T-cell (primary cell): ENCODE data around the gene WASHC2A. TPM values are rescaled to one million over a fixed set of nuclear protein-coding genes. Genes with fewer than 3 reads are reported as not detected.
"Not testable (repeated sequence)": the region's sequence is repeated elsewhere in the genome, so short reads cannot be mapped to it uniquely, and the experiment has no call there.

Experiments
- ATAC-seq, 4 experiments: fragments of 200-7000 bp in 3 of 4; fragments of 150-1000 bp in 1 of 4; cut with Tn5 transposase; replicated peaks in 1 of 4; 1 replicate in 3 of 4; 2 replicates in 1 of 4; pipeline ENCODE4 v1.10.0; 2021; ENCODE audit warnings: moderate library complexity in 3 of 4, mild to moderate bottlenecking in 2 of 4, moderate number of reproducible peaks in 1 of 4
- CTCF ChIA-PET, 2 donors: fragments of 300-600 bp; sonication (Branson Sonifier 250); formaldehyde crosslinking; loops; one replicate each; lab custom pipeline; 2022; ENCODE audit warnings: antibody characterized with exemption in 2 of 2; lab: Charles Lee
- POLR2A ChIA-PET, 2 donors: fragments of 300-600 bp; sonication (Branson Sonifier 250); formaldehyde crosslinking; loops; one replicate each; lab custom pipeline; 2022; ENCODE audit warnings: antibody characterized with exemption in 2 of 2; lab: Charles Lee
- DNase-seq, 35 experiments: peaks; one replicate each; pipeline versions ENCODE4 v3.0.0 to v3.0.0-alpha.2; 2013 to 2023
- H3K27ac ChIP-seq: one replicate; pipeline ENCODE4 v1.5.1; 2013; ENCODE audit warnings: low read length
- H3K27me3 ChIP-seq, 2 experiments: replicated peaks in 1 of 2; 1 replicate in 1 of 2; 2 replicates in 1 of 2; pipeline versions ENCODE4 v1.6.1 to v1.7.0; 2013; ENCODE audit warnings: low read length in 1 of 2, mixed read lengths in 1 of 2; ENCODE audit not compliant: control insufficient read depth in 2 of 2, insufficient read depth in 2 of 2; ENCODE audit errors: extremely low read depth in 1 of 2
- H3K36me3 ChIP-seq, 2 donors: 1 replicate in 1 of 2; 2 replicates in 1 of 2; pipeline versions ENCODE4 v1.6.1 to v1.7.0; 2013; ENCODE audit warnings: low read length in 1 of 2; ENCODE audit not compliant: control insufficient read depth in 2 of 2, insufficient read depth in 1 of 2; ENCODE audit errors: extremely low read depth in 1 of 2
- H3K4me1 ChIP-seq, 2 experiments: 1 replicate in 1 of 2; 2 replicates in 1 of 2; pipeline versions ENCODE4 v1.6.1 to v1.7.0; 2013; ENCODE audit warnings: low read length in 2 of 2, mixed read lengths in 1 of 2; ENCODE audit not compliant: insufficient read depth in 2 of 2, control insufficient read depth in 1 of 2; ENCODE audit errors: extremely low read depth in 1 of 2
- H3K4me3 ChIP-seq, 2 donors: 1 replicate in 1 of 2; 2 replicates in 1 of 2; pipeline versions ENCODE4 v1.5.1 to v1.7.0; 2013; ENCODE audit warnings: mild to moderate bottlenecking in 2 of 2, low read length in 1 of 2, moderate library complexity in 1 of 2; ENCODE audit not compliant: control insufficient read depth in 1 of 2; ENCODE audit errors: extremely low read depth in 1 of 2
- H3K9me3 ChIP-seq: 2 replicates; pipeline ENCODE4 v1.7.0; 2013
- H3K27ac Mint-ChIP-seq, 2 donors: one replicate each; pipeline ENCODE4 v1.8.0; 2020 to 2021; ENCODE audit warnings: mild to moderate bottlenecking in 2 of 2, mixed read lengths in 2 of 2
- H3K27me3 Mint-ChIP-seq, 2 donors: one replicate each; pipeline ENCODE4 v1.8.0; 2021 to 2022; ENCODE audit warnings: mixed read lengths in 2 of 2
- H3K36me3 Mint-ChIP-seq: one replicate; pipeline ENCODE4 v1.8.0; 2021; ENCODE audit warnings: mixed read lengths
- H3K4me1 Mint-ChIP-seq, 3 donors: one replicate each; pipeline ENCODE4 v1.8.0; 2020 to 2022; ENCODE audit warnings: mixed read lengths in 3 of 3, mild to moderate bottlenecking in 1 of 3
- H3K4me3 Mint-ChIP-seq, 3 donors: one replicate each; pipeline ENCODE4 v1.8.0; 2020 to 2022; ENCODE audit warnings: mild to moderate bottlenecking in 3 of 3, mixed read lengths in 3 of 3, moderate library complexity in 3 of 3
- H3K9me3 Mint-ChIP-seq, 3 donors: one replicate each; pipeline ENCODE4 v1.8.0; 2020 to 2022; ENCODE audit warnings: mixed read lengths in 3 of 3
- WGBS: methylation state at CpG from one replicate; pipeline ENCODE4 v1.1.5; 2013; ENCODE audit warnings: missing lambda C conversion rate; ENCODE audit not compliant: insufficient coverage; 5-methylcytosine and 5-hydroxymethylcytosine counted together
- total RNA-seq, 35 experiments: library from RNA in 6 of 35; stranded (reverse) in 6 of 35; fragments of 120-200 nt in 1 of 35; gene quantifications; one replicate each; pipeline versions ENCODE4 v1.2.1 to v1.2.4 and lab custom pipeline; 2013 to 2026

Gene WASHC2A
- total RNA-seq, 5 donors from 2014 or later (not counting 1 experiment from before 2014, with no cell fraction given), result 46.2 to 62.6 (median 55.3) TPM

DNA sequence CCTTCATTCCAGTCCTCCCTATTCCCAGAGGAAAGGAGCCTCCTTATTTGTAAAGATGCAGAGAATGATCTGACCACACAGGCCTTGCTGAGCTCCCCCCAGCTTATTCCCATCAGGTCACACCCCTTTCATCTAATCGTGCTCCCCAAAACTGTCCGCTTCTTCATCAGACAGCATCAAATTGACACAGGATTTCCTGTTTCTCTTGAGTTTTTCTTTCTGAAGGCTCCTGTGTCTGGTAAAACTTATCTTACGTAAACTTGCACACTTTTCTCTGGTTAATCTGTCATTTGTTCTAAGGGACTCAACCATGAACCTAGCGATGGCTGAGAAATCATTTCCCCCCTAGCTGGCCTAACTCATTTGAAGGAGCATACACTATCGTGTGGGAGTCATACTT is 20.2 kb upstream of the WASHC2A start:
- H3K4me3 ChIP-seq, H3K9me3 ChIP-seq, DNase-seq, H3K27me3 ChIP-seq, POLR2A ChIA-PET, H3K36me3 ChIP-seq, H3K4me1 ChIP-seq, CTCF ChIA-PET, H3K36me3 Mint-ChIP-seq, H3K9me3 Mint-ChIP-seq, H3K4me3 Mint-ChIP-seq, H3K27me3 Mint-ChIP-seq, H3K27ac ChIP-seq: not testable (repeated sequence)
- WGBS, result no CpG with 5 or more reads among the region's 5 CpGs
- ATAC-seq, result peak in 1 of 4 experiments; percentile 52
- H3K27ac Mint-ChIP-seq, result peak overlapping the region in 1 of 2 donors; percentile 83
- H3K4me1 Mint-ChIP-seq, result peaks cover 0 to 11% (median 2%) of the 10 kb centered on the region in 3 donors

- H3K9me3 ChIP-seq, H3K27ac Mint-ChIP-seq, H3K36me3 Mint-ChIP-seq, H3K4me1 ChIP-seq, H3K4me3 ChIP-seq, H3K27me3 ChIP-seq, ATAC-seq, H3K27me3 Mint-ChIP-seq, H3K4me3 Mint-ChIP-seq, H3K9me3 Mint-ChIP-seq, DNase-seq, H3K36me3 ChIP-seq, H3K27ac ChIP-seq, POLR2A ChIA-PET: not testable (repeated sequence)
- 100% methylated on average over 1 of the region's 3 CpGs for WGBS
- CTCF ChIA-PET, result interaction anchor here in 1 of 2 donors (0.7 kb wide), 1 partner anchor 10 kb away, joined by 3 read pairs; no protein-coding TSS in a partner anchor
- H3K4me1 Mint-ChIP-seq, result peaks cover 0 to 11% (median 2%) of the 10 kb centered on the region in 3 donors
Measured at GRCh38 chr10:50051995-50052660, 15.6 kb upstream of the WASHC2A start.

GRCh38 chr10:50052778-50053376 is 14.9 kb upstream of the WASHC2A start:
- H3K4me3 ChIP-seq, H3K36me3 ChIP-seq, H3K27me3 ChIP-seq, H3K4me3 Mint-ChIP-seq, POLR2A ChIA-PET, H3K4me1 Mint-ChIP-seq, H3K27ac ChIP-seq, H3K9me3 ChIP-seq, CTCF ChIA-PET, H3K27ac Mint-ChIP-seq, ATAC-seq, H3K36me3 Mint-ChIP-seq, H3K9me3 Mint-ChIP-seq, H3K4me1 ChIP-seq, DNase-seq, H3K27me3 Mint-ChIP-seq: not testable (repeated sequence)
- 100% methylated on average over 1 of the region's 6 CpGs for WGBS

- H3K9me3 ChIP-seq, H3K27me3 ChIP-seq, POLR2A ChIA-PET, CTCF ChIA-PET, H3K27me3 Mint-ChIP-seq, H3K36me3 ChIP-seq, H3K4me1 ChIP-seq, H3K36me3 Mint-ChIP-seq, H3K4me3 Mint-ChIP-seq, H3K9me3 Mint-ChIP-seq, H3K27ac Mint-ChIP-seq, H3K27ac ChIP-seq, DNase-seq, H3K4me3 ChIP-seq, H3K4me1 Mint-ChIP-seq, ATAC-seq: not testable (repeated sequence)
- no CpG with 5 or more reads among the region's 5 CpGs for WGBS
Measured at GRCh38 chr10:50055494-50056292, 12.1 kb upstream of the WASHC2A start.

- H3K27me3 Mint-ChIP-seq, ATAC-seq, H3K9me3 ChIP-seq, H3K4me1 Mint-ChIP-seq, H3K4me3 ChIP-seq, H3K27me3 ChIP-seq, H3K9me3 Mint-ChIP-seq, DNase-seq, H3K36me3 ChIP-seq, H3K27ac Mint-ChIP-seq, CTCF ChIA-PET, POLR2A ChIA-PET, H3K4me1 ChIP-seq, H3K36me3 Mint-ChIP-seq, H3K4me3 Mint-ChIP-seq, H3K27ac ChIP-seq: not testable (repeated sequence)
- no CpG with 5 or more reads among the region's 8 CpGs for WGBS
Measured at GRCh38 chr10:50056654-50057053, 11.1 kb upstream of the WASHC2A start.

DNA sequence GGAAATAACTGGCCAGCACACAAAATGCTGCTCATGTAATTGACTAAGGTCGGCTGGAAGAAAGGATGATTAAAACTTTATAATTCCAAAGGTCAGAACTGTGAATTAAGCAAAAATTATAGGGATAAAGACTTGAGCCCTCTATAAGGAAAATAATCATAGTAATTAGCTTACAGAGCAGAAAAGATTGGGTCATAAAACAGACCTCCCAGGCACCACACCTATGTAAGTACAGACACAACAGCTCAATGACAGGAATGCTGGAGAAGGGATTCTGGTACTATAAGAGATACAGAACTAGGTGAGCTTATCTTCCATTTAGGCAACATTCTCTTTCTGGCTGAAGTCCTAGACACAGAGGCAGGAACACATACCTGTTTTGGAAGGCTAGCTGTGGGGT is 9.0 kb upstream of the WASHC2A start:
- H3K9me3 ChIP-seq, POLR2A ChIA-PET: not testable (repeated sequence)
- no CpG with 5 or more reads among the region's 1 CpG for whole genome bisulfite sequencing

More for the DNA sequence above, 9.0 kb upstream of the WASHC2A start:
- H3K9me3 Mint-ChIP-seq, H3K27me3 Mint-ChIP-seq, H3K4me3 Mint-ChIP-seq, H3K36me3 ChIP-seq, H3K27ac Mint-ChIP-seq, H3K4me3 ChIP-seq, DNase-seq, ATAC-seq, H3K36me3 Mint-ChIP-seq, CTCF ChIA-PET, H3K4me1 ChIP-seq, H3K27ac ChIP-seq, H3K27me3 ChIP-seq, H3K4me1 Mint-ChIP-seq: not testable (repeated sequence)
